Stimulated activated naive CD8-positive, alpha-beta T cell treated with anti-CD3 and anti-CD28 coated beads, Interleukin-15, Interleukin-2, amounts not matched to agents 100 ng/mL and 50 ng/mL, for 24 hours (primary cell): Measurements from ENCODE around the gene TMCC2.

Experiments
- H3K27ac Mint-ChIP-seq: one replicate; pipeline ENCODE4 v1.8.0; 2021; ENCODE audit warnings: mild to moderate bottlenecking, mixed read lengths
- H3K27me3 Mint-ChIP-seq: one replicate; pipeline ENCODE4 v1.8.0; 2021; ENCODE audit warnings: mixed read lengths
- H3K36me3 Mint-ChIP-seq: one replicate; pipeline ENCODE4 v1.8.0; 2021; ENCODE audit warnings: low read depth, mixed read lengths
- H3K4me1 Mint-ChIP-seq: one replicate; pipeline ENCODE4 v1.8.0; 2021; ENCODE audit warnings: low read depth, mixed read lengths
- H3K4me3 Mint-ChIP-seq: one replicate; pipeline ENCODE4 v1.8.0; 2021; ENCODE audit warnings: mild to moderate bottlenecking, mixed read lengths
- H3K9me3 Mint-ChIP-seq: one replicate; pipeline ENCODE4 v1.8.0; 2021; ENCODE audit warnings: mixed read lengths

Gene TMCC2

GRCh38 chr1:205243350-205244191 lies 15.8 kb downstream of the TMCC2 start:
- H3K36me3 Mint-ChIP-seq, result peaks cover 20% of the 10 kb centered on the region
- no peaks in the 10 kb centered on the region for H3K9me3 Mint-ChIP-seq
- no peak overlapping the region for H3K27ac Mint-ChIP-seq
- no peak overlapping the region for H3K4me3 Mint-ChIP-seq
- H3K27me3 Mint-ChIP-seq, result no peaks in the 10 kb centered on the region
- peaks cover 18% of the 10 kb centered on the region for H3K4me1 Mint-ChIP-seq

GRCh38 chr1:205244384-205244783 lies 16.6 kb downstream of the TMCC2 start:
- H3K36me3 Mint-ChIP-seq, result peaks cover 20% of the 10 kb centered on the region
- no peak overlapping the region for H3K4me3 Mint-ChIP-seq
- H3K27ac Mint-ChIP-seq, result no peak overlapping the region
- no peaks in the 10 kb centered on the region for H3K27me3 Mint-ChIP-seq
- no peaks in the 10 kb centered on the region for H3K9me3 Mint-ChIP-seq
- H3K4me1 Mint-ChIP-seq, result peaks cover 10% of the 10 kb centered on the region

GRCh38 chr1:205245096-205245495 lies 17.4 kb downstream of the TMCC2 start:
- Mint-ChIP-seq H3K27me3 (no peaks in the 10 kb centered on the region), H3K4me1 (peaks cover 3% of the 10 kb centered on the region), H3K36me3 (peaks cover 16% of the 10 kb centered on the region), H3K27ac (no peak overlapping the region), H3K4me3 (no peak overlapping the region), H3K9me3 (no peaks in the 10 kb centered on the region)

DNA sequence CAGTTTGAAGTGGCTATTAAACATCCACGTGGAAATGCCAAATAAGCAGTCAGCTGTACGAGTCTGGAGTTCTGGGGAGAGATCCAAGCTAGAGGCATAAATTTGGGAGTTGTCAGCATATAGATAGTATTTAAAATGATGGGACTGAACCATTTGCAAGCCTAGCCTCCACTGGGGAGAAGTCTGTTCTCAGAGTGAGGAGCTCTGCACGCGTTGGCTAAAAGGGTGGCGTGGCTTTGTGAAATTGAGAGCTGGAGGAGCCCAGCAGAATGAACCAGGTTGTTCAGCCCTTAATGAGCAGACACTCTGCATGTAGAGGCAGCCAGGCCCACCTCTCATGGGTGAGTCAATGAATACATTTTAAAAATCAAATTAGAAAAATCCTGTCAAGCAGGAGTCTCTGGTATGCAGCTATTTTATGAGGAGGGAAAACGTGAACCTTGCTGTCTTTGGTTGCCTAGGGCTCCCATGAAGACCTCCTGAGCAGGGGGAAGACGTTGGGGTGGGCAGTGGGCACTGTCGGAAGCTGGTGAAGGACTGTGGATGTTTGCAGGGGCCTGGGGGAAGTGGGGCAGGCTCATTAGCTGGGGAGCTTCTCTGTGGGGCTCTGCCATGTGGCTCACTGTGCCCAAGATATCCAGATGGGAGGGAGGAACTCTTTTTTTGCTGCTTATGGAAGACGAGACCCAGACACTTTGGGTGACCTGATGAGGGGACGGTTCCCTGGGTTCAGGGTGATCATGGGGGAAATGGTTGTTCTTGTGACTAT lies 18.8 kb downstream of the TMCC2 start:
- Mint-ChIP-seq H3K27me3 (no peaks in the 10 kb centered on the region), H3K4me1 (no peaks in the 10 kb centered on the region), H3K9me3 (no peaks in the 10 kb centered on the region), H3K4me3 (no peak overlapping the region), H3K27ac (no peak overlapping the region), H3K36me3 (peaks cover 9% of the 10 kb centered on the region)

DNA sequence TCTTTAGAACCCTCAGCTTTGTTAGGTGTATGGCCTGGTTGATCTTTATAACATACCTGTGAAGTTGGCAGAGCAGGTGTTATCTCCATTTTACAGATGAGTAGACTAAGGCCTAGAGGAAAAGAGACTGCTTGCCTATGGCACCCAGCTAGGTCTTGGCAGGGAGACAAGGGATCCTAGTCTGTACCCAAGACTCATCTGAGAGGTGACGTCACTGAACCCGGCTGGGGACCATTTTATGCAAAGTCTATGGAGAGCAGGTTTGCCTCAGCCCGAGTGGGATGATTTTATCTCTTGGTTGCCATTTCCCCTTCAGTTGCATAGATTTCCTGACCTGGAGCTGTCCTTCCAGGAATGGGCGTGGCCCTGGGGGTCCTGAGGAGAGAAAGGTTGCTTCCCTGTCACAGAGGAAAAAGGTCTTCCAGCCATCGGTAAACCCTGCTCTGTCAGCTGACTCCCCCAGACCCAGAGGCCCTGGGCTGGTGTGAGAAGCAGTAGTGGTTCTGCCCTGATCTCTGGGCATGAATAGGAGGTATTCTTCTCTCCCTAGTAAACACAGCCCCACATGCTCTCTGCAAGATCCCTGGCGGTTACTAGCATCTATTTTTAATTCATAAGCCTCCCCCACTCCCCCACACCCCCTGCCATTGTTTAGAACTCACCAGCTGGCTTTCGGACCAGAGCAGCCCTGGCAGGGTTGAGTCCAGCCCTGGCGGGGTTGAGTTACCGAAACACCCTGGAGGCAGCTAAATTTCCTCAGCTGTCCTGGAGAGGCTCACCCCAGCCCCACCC lies 19.6 kb downstream of the TMCC2 start:
- Mint-ChIP-seq H3K4me3 (no peak overlapping the region), H3K27ac (peak overlapping the region; percentile 51), H3K36me3 (peaks cover 5% of the 10 kb centered on the region), H3K27me3 (no peaks in the 10 kb centered on the region), H3K9me3 (no peaks in the 10 kb centered on the region), H3K4me1 (no peaks in the 10 kb centered on the region)

DNA sequence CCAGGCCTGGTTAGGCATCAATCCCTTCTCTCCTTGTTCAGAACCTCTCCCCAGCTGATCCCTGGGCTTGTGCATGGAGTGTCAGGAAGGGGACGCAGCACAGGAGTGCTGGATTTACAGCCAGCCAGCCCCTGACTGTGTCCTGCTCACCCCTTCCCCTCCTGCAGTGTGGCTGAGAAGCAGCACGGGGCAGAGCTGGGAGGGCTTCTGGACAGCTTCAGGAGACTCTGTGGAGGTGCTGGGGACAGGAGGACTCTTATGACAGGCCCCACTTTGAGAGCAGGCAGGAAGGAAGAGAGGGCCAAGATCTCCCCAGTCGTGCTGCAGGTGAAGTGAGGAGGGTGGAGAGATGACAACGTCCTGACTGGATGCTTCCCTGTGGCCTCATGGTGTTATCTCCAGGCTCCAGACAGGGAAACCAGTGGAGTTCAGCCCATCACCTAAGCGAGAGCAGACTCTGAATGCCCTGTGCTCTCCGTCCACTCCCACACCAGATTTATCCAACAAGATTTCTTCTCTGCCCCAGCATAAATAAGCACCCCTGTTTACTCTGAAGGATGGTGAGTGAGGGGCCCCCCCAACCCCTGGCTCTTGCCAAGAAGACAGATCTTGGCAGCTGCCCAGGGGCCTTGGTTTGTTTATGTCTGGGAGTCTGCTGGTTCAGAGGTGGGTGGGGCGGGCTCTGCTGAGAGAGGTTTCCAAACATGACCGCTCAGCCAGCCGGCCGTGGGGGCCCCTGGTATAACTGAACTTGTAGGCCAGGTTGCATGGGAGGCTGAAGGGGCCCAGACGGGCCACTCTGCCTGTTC lies 21.3 kb downstream of the TMCC2 start:
- H3K4me1 Mint-ChIP-seq, result no peaks in the 10 kb centered on the region
- H3K27ac Mint-ChIP-seq, result no peak overlapping the region
- H3K9me3 Mint-ChIP-seq, result no peaks in the 10 kb centered on the region

DNA sequence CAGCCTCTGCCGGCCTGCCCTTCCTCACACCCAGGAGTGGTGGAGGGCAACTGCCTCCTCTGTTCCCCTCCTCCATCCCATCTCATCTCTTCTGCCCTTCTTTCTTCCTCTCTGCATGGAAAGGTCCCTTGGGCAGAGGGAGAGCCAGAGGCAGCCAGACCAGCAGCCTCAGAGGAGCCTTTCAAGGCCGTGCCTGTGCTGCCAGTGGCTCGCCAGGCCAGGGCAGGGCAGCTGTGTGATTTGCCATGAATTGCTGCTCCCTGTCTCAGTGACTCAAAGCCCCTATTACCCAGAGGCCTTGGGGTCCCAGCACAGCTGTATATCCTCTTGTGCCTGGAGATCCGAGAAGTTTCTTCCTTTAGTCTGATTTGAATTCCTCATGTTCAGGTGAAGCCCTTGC lies 21.9 kb downstream of the TMCC2 start:
- no peaks in the 10 kb centered on the region for H3K27me3 Mint-ChIP-seq
- H3K4me3 Mint-ChIP-seq, result no peak overlapping the region
- no peaks in the 10 kb centered on the region for H3K36me3 Mint-ChIP-seq
- H3K9me3 Mint-ChIP-seq, result no peaks in the 10 kb centered on the region
- H3K4me1 Mint-ChIP-seq, result no peaks in the 10 kb centered on the region
- H3K27ac Mint-ChIP-seq, result no peak overlapping the region

More for the DNA sequence above, 21.3 kb downstream of the TMCC2 start:
- no peaks in the 10 kb centered on the region for H3K36me3 Mint-ChIP-seq
- no peaks in the 10 kb centered on the region for H3K27me3 Mint-ChIP-seq
- no peak overlapping the region for H3K4me3 Mint-ChIP-seq

DNA sequence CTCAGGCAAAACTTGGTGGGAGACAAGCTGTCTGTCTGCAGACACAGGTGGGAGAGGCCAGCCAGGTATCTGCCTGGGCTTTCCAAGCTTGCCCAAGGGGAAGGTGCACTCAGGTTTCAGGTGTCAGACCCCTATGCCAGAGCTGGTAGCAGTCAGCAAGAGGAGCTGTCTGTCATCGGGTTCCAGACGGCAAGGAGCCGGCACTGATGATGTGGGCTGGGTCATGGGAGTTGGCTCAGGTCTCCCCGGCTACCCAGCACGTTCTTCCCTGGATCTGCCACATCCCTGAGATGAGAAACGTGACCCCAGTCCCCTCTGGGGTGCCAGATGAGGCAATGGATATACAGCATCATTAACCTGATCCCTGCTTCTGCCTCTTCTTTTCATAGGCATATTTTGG lies 23.0 kb downstream of the TMCC2 start:
- Mint-ChIP-seq H3K4me3 (no peak overlapping the region), H3K27me3 (no peaks in the 10 kb centered on the region), H3K27ac (no peak overlapping the region), H3K9me3 (no peaks in the 10 kb centered on the region), H3K4me1 (no peaks in the 10 kb centered on the region), H3K36me3 (no peaks in the 10 kb centered on the region)

DNA sequence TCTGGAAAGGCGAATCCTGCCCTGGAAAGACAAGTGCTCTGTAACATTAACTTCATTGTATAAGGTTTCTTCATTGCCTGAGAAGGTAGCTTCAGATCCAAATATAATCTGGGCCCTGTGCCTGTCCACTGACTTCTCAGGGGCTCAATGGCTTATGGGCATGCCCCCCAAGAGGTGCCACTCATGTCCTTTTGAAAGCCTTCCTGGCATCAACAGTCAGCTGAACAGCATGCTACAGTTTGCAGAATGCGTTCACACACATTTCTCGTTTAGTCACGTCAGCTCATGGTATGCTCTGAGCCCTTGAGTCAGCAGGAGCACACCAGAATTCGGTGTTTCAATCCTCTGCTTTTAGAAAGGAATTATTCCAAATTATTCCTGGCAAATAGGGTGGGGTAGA lies 23.8 kb downstream of the TMCC2 start:
- peaks cover 3% of the 10 kb centered on the region for H3K4me1 Mint-ChIP-seq
- no peak overlapping the region for H3K4me3 Mint-ChIP-seq
- H3K36me3 Mint-ChIP-seq, result peaks cover 5% of the 10 kb centered on the region
- H3K27ac Mint-ChIP-seq, result no peak overlapping the region
- no peaks in the 10 kb centered on the region for H3K9me3 Mint-ChIP-seq
- H3K27me3 Mint-ChIP-seq, result no peaks in the 10 kb centered on the region

- Mint-ChIP-seq H3K36me3 (peaks cover 5% of the 10 kb centered on the region), H3K9me3 (no peaks in the 10 kb centered on the region), H3K27ac (peak overlapping the region; percentile 53)
Measured at GRCh38 chr1:205255941-205256780, 28.4 kb downstream of the TMCC2 start.

GRCh38 chr1:205256951-205257625 lies 29.3 kb downstream of the TMCC2 start:
- no peaks in the 10 kb centered on the region for H3K9me3 Mint-ChIP-seq
- no peak overlapping the region for H3K27ac Mint-ChIP-seq
- peaks cover 5% of the 10 kb centered on the region for H3K36me3 Mint-ChIP-seq
- no peak overlapping the region for H3K4me3 Mint-ChIP-seq
- H3K27me3 Mint-ChIP-seq, result no peaks in the 10 kb centered on the region
- peaks cover 13% of the 10 kb centered on the region for H3K4me1 Mint-ChIP-seq

More at GRCh38 chr1:205255941-205256780, 28.4 kb downstream of the TMCC2 start:
- Mint-ChIP-seq H3K4me1 (peaks cover 4% of the 10 kb centered on the region), H3K4me3 (no peak overlapping the region), H3K27me3 (no peaks in the 10 kb centered on the region)

GRCh38 chr1:205257735-205258134 lies 30.0 kb downstream of the TMCC2 start:
- Mint-ChIP-seq H3K27me3 (no peaks in the 10 kb centered on the region), H3K4me3 (no peak overlapping the region), H3K36me3 (peaks cover 5% of the 10 kb centered on the region), H3K27ac (no peak overlapping the region), H3K9me3 (no peaks in the 10 kb centered on the region), H3K4me1 (peaks cover 20% of the 10 kb centered on the region)

GRCh38 chr1:205258261-205258691 lies 30.5 kb downstream of the TMCC2 start:
- Mint-ChIP-seq H3K36me3 (peaks cover 5% of the 10 kb centered on the region), H3K4me3 (no peak overlapping the region), H3K27ac (no peak overlapping the region), H3K4me1 (peaks cover 25% of the 10 kb centered on the region), H3K9me3 (no peaks in the 10 kb centered on the region), H3K27me3 (peaks cover 3% of the 10 kb centered on the region)
